Stimulated activated CD4-positive, alpha-beta T cell treated with anti-CD3 and anti-CD28 coated beads, Interleukin-12 subunit alpha, Interleukin-12 subunit beta, amount 100 ng/mL, for 4 hours (primary cell): Measurements from ENCODE around the gene RNPEPL1.

ENCODE experiments used
- DNase-seq: peaks from one replicate; pipeline ENCODE4 v3.0.0-alpha.2; 2020

Gene RNPEPL1

DNA sequence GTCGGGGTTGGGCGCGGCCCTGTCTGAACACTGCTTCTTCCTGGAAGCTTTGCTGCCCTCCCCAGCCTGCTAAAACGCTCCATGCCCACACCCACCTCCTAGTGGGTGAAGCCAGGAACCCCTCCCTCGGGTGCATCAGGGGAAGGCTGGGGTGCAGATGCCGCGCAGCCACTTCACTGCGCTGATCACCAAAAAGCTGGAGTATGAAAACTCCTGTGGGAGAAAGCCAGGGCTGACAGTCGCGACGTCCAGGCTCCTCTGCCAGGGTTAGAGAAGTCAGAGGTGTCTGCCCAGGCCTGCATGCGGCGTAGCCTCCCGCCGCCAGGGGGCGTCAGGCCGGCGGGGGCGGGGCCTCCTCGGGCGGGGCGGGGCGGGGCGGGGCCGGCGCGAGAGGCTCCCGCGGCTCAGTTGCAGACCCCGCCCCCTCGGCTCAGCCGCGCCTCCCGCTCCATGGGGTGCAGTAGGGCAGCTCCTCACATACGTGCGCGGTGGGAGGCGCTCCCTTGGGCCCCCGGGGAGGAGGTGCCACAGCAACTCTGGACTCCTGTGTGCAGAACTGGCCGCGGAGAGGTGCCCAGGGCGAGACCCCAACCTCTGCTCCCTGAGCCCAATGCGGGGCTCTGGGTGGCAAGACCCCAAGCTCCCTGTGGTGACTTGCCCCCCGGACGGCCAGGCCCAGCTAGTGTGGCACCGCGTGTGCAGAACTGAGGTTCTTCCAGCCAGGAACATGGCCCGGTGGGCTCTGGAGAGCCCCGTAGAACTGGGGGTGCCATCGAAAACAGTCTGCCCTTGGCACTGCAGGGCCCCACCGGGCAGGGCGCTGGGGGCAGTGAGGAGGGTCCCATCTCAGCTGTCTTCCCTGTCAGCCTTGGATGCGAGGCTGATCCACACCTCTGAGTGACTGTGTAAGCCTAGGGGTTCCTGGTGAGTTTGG lies 1.8 kb upstream of the RNPEPL1 start:
- DNase-seq, result peak; percentile 93

GRCh38 chr2:240567137-240567871 lies 980 bp upstream of the RNPEPL1 start:
- no peak for DNase-seq

- DNase-seq, result peak; percentile 49
Measured at GRCh38 chr2:240568678-240569522, 616 bp downstream of the RNPEPL1 start.

- no peak for DNase-seq
Measured at GRCh38 chr2:240569523-240569997, 1.3 kb downstream of the RNPEPL1 start.

DNA sequence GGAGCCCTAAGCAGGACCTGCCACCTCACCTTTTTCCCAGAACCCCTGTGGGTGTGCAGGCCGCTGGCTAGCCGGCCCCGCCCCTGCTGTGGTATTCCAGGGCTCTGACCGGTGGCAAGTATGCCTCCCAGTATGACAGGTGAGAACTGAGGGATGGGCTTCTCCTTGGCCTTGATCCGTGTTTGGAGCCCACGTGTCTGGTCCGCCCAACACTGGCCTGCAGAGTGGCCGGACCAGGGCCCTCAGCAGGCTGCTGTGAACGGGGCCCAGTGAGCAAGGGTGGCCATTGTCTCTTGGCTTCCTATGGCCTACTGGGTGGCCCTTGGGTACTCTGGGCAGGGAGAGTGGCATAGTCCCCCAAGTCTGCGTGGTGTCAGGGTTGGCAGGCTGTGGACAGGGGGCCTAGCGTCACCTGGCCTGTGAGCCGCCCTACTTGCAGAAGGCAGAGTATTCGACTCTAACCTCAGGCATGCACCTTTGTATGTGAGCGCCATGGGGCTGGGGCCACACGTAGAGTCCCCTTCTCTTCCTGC lies 1.8 kb downstream of the RNPEPL1 start:
- no peak for DNase-seq

DNA sequence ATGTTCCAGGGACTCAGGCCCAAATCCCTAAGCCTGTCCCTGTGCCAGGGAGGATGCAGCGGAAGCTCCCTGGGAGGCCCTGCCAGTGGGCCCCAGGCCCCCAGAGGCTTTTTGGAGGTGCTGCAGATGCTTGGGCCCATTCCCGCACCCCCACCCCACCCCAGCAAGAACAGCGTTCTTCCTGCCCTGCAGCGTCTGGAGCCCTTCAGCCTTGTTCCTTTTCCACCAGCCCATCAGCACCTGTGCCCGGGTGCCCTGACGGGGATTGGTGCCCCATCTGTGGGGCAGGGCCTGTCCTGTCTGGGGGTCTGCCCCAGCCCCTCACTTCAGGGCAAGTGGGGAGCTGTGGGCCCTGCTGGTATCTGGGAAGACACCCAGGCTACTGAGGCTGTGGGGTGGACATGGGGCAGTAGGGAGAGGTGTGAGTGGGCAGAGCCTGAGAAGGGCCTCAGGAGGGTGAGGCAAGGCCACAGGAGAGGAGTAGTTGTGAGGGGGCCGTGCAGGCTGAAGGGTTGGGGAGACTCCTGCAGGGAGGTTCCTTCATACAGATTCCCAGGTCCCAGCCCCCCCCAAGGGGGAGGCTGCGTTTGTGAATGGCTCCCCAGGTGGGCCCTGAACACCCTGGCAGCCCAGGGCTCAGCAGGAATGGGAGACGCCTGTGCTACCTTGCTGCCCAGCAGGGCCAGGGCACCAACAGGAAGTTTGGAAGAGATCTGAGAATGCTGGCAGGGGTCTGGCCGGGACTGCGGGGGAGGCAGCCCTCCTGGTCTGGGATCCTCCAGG lies 2.4 kb downstream of the RNPEPL1 start:
- DNase-seq, result no peak

DNA sequence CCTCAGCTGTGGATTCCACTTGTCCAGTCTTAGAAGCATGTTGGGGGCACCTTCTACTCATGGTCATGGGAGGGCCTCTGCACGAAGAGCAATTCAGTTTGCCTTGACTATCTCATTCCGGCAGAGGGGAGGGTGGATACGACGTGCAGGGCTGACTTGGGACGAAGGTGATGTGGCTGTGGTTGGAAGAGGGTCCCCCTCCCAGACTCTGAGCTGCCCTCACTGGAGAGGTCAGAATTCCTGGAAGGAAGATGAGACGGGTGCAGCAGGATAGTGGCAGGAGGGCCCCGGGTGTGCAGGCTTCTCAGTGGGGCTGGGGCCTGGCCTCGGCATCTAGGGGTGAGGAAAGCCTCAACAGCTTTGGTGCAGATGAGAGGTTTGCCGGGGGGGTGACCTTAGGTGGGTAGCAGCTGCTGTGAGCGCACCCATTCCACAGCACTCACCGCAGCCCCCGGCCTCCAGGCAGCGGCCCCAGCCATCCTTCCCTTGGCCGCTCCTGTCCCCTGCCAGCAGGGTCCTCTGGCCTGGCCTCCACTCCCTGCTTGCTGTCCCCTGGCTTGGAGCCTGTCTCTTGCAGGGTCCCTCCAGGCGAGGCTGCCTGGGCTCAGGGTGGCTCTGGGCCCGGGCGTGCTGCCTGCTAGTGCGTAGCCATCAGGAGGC lies 3.2 kb downstream of the RNPEPL1 start:
- no peak for DNase-seq

- no peak for DNase-seq
Measured at GRCh38 chr2:240572141-240573031, 4.1 kb downstream of the RNPEPL1 start.

DNA sequence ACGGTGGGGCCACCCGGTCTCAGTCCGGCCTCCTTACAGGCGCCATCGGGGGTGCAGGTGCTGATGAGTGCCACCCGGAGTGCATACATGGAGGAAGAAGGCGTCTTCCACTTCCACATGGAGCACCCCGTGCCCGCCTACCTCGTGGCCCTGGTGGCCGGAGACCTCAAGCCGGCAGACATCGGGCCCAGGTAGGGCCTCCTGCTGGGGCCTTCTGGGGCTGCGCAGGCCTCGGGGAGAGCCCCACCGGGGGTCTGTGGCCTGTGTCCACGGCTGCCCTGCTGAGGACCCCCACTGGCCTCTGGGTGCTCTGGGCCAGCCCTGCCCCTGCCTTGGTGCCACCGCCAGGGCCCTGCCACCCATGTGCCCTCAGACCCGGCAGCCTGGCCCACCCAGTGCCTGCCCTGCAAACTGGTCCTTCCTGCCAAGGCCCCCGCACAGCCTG lies 4.8 kb downstream of the RNPEPL1 start:
- DNase-seq, result no peak

- no peak for DNase-seq
Measured at GRCh38 chr2:240573516-240574385, 5.5 kb downstream of the RNPEPL1 start.

- DNase-seq, result no peak
Measured at GRCh38 chr2:240574386-240575100, 6.3 kb downstream of the RNPEPL1 start.

DNA sequence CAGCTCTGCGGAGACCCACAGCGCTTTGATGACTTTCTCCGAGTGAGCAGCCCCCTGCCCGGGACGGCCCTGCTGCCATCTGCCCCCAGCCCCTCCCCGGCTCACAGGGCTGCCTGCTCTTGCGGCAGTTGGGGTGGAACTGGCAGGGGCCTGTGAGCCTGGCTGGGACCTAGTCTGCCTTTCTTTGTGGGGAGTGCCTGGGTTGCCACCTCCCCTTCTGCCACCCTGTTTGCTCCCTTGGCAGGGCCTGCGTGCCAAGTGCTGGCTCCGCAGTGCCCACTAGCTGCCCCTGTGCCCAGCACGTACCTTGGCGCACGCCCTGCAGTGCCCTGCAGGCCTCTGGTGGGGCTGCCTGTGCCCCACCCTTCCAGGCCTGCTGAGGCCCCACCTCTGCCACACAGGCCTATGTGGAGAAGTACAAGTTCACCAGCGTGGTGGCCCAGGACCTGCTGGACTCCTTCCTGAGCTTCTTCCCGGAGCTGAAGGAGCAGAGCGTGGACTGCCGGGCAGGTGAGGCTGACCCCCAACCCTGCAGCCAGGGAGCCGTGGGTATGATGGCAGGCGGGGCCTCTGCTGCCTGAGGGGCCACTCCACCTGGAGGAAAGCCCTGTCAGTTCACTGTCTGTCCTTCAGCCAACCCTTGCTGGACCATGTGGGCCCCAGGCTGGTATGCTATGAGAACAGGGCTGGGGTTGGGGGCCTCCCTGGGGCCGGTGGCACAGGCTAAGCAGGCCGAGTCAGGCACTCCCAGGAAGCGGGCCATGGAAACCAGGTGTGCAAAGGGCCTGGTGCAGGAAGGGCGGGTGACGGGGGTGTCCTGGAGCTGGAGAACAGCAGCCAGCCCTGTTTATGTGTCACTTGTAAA lies 7.0 kb downstream of the RNPEPL1 start:
- DNase-seq, result no peak

GRCh38 chr2:240576036-240576435 lies 7.8 kb downstream of the RNPEPL1 start:
- no peak for DNase-seq

DNA sequence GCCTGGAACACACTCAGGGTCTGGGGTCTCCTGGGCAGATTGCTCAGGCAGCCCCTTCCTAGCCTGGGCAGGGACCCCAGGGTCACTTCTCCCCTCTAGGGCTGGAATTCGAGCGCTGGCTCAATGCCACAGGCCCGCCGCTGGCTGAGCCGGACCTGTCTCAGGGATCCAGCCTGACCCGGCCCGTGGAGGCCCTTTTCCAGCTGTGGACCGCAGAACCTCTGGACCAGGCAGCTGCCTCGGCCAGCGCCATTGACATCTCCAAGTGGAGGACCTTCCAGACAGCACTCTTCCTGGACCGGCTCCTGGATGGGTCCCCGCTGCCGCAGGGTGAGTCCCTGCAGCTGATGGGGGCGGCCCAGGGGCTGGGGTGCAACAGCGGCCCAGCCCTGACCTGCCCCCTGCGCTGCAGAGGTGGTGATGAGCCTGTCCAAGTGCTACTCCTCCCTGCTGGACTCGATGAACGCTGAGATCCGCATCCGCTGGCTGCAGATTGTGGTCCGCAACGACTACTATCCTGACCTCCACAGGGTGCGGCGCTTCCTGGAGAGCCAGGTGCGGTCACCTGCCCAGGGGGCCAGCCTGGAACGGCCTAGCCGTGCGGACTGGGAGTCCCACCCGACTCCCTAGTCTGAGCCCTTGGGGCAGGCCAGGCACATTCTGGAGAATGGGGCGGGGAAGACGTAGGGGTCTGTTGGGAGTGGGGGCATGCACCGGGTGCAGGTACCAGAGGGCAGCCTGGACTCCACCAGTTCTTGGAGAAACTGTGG lies 8.3 kb downstream of the RNPEPL1 start:
- no peak for DNase-seq

- no peak for DNase-seq
Measured at GRCh38 chr2:240577281-240578109, 9.2 kb downstream of the RNPEPL1 start.

GRCh38 chr2:240578110-240578450 lies 9.8 kb downstream of the RNPEPL1 start:
- DNase-seq, result no peak
